NCI-H1436 treated with DMSO at 0.1 percent for 48 hours (cell line): ENCODE measurements around the gene SUPT3H.
A peak's percentile ranks its signal among the peaks of the same experiment; 100 is the strongest.

Experiments
- DNase-seq: peaks from one replicate; lab custom pipeline; 2025; lab: John Stamatoyannopoulos, UW

Gene SUPT3H

DNA sequence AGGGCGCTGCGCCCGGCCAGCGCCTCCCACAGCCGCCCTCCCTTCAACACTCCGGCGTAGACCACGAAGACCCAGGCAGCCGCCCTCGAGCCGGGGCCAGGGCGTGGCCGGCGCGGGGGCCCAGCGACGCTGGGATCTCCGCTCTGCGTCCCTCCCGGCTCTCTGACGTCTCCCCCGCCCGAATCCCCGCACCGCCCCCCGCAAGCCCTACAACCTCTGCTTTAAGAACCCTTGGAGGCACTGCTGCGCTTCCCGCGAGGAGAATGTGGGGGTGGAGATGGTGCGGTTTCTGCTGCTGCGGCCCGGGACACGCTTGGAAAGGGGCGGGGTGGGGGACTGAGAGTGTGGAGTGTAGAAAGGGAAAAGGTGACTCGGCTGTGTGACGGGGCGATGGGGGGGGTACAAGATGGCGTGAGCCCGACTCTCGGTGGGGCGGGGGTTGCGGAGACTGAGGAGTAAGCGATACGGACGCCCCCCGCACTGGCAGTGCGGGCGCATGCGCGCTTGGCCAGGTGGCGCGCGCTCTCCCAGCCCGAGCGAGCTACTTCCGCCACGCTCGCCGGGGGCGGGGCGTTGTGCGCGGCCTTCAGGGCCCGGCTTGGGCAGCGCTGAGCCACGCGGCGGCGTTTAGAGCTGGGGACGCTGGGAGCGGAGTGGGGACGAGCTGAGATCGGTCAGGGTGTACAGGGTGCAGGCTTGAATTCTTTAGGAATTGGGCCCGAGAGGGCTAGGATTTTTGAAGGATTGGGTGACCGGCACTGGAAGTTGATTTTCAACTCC is at the start of gene SUPT3H:
Gene SUPT3H, minus strand, starts transcription at position 381 of the 780 bp plus-strand sequence.
- peak; percentile 60 for DNase-seq

DNA sequence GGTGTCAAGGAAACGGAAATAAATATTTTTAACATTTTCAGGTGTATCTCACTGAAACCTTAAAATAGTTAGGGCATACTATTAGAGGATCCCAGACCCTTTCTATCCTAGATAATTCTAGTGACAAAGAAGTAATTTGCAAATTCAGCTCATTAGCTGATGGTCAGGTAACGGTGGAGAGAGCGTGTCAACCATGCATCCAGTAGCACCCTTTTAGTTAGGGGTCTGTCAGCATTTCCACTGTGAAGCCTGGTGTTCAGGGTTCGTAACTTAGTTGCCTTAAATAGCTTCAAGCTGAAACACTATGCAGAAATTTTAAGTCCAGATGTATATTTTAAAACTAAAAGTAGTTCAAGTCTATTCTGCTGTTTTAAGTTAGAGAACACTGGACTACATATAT is 48.5 kb upstream of the SUPT3H start:
- no peak for DNase-seq

DNA sequence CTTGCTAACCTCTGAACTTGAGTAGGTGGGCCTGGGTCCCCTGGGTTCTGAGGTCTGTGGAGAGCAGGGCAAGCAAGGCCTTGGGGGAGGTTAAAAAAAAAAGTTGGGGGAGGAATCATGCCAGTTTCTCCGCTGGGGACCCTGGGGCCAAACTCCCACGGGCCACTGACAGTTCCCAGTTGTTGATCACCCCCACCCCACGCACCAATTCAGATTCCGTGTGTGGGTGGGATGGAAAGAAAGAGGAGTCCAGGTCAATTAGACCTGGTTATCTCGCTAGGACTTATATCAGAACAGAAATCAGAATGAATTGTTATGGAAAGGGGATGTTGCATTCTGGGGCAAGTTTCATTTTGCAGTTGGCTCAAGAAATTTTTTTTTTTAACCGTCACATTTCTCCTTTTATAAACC is 46.7 kb upstream of the SUPT3H start:
- no peak for DNase-seq

DNA sequence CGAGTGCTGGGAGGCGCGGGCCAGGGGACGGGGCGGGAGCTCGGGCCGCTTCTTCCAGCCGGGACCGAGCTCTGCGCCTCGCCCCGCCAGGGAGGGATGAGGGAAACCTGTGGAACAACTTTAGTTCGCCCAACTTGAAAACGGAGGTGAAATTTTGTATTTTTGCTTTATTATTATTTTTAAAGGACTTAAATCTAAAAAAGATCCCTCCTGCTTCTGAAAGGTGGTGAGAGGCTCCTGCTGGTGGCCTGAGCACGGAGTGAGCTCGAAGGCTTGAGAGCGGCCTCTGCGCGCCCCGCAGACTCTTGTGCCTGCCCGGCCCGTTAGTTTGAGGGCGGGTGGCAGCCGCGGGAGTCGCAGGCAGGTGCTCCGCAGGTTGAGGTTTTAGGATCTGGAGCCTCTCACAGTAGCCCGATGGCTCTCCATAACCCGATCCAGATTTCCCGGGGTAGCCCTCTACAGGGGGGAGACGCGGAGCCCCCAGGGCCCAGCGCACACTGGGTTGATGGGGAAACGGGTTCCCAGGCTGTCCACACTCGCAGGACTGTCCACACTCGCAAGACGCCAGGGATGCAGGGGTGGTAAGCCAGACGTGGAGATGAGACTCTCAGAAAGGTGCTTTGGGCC is 46.2 kb upstream of the SUPT3H start:
- no peak for DNase-seq

DNA sequence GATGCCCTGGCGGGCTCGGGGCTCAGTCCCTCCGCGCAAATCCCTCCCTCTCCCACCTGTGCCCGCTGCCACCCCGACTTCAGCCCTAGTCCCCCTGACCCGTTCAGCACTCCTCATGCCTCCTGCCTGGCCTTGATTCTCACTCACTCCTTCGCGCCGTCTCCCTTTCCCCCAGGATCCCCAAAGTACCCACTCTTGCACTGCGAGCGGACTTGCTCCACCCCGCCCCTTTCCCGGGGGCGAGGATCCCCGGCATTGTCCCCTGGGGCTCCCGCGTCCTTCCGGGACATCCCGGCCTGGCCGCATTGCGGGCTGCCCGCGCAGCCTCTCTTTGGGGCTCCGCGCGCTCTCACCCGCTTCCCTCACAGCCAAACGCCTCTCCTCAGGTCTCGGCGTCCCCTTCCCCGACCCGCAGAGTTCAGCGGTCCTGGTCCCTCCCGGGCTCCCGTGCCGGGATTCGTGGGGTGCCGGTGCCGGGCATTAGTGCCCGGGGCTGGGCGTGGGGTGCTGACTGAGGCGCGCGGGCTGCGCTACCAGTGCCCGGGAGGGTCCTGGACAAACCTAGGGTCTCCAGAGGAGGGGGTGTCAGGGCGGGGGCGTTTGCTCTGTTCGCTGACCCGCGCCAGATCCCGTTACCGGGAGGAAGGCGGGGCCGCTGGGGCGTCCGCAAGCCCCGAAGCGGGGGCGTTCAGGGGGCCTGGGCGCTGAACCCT is 45.5 kb upstream of the SUPT3H start:
- DNase-seq = no peak

DNA sequence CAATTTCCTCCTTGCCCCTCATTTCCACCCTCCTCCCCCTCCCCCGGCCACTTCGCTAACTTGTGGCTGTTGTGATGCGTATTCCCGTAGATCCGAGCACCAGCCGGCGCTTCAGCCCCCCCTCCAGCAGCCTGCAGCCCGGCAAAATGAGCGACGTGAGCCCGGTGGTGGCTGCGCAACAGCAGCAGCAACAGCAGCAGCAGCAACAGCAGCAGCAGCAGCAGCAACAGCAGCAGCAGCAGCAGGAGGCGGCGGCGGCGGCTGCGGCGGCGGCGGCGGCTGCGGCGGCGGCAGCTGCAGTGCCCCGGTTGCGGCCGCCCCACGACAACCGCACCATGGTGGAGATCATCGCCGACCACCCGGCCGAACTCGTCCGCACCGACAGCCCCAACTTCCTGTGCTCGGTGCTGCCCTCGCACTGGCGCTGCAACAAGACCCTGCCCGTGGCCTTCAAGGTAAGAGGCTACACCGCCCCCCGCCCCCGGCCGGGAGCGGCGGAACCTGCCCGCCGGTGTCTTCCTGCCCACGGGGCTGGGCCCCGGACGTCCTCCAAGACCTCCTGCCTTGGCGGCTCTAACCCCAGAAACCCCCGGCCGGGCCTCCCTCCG is 44.9 kb upstream of the SUPT3H start:
- no peak for DNase-seq

DNA sequence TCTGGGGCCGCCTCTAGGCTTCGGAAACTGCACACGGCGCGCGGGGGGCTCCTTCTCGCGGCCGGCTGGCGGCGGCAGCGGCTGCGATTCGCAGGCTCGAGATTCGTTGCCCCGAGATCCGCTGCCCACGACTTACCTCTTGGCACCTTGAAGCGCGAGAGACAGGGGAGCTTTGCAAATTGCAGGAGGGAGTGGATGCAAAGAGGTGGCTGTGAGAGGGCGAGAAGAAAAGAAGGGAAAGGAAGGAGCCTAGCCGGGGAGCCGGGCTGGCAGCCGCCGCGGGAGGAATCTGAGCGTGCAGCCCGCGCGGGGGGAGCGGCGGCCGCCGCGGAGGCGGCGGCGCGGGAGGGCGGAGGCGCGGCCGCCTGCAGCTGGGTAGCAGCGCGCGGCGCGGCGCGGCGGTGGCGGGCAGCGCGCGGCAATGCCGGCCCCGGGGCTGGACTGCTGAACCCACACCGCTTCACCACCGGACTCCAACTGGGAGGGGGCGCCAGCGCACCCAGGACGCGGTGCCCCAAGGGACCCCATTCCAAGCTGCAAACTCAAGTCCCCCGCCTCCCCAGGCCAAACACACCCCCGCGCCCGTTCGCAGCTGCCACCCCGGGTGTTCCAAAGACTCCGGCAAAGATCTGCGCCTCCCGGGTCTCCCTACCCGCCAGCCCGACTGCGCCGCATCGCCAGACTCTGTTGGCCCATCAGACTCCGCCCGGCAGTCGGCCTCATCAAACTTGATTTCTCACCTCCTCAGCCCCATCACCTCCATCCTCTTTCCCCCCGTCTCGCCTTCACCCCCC is 44.2 kb upstream of the SUPT3H start:
- DNase-seq = no peak

DNA sequence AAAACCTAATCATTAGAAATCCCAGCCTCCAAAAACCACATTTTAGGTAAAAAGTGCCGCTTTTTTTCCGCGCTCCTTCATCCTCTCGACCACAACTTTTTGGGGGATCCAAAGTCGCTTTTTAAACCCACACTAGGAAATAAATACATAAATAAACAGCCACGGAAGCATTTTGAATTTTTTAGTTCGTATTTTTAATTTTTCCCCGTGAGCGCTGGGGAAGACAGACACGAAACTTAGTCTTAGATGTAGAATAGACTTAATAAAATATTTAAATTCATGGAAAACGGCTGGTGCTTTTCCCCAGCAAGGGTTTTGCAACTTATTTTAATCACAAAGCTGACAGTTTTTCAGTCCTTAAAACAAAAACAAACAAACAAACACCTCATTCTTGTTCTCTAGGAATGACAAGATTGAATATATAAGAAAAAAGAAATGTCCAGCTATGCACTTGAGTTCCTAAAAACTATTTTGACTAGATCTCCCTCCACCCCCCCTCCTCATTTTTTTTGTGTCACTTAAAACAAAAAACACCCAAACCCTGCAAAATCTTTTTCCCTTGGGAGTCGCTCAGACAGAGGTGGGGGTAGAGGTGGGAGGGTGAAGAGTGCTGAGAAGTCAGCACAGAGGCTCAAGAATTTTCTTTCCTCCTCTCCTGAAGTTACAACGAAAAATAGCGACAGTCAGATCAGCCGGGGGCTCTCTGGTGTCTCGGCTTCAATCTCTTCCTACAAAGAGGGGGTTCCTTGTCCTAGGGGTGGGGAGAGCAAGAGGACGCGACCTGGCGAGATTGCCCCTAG is 43.4 kb upstream of the SUPT3H start:
- DNase-seq = no peak

DNA sequence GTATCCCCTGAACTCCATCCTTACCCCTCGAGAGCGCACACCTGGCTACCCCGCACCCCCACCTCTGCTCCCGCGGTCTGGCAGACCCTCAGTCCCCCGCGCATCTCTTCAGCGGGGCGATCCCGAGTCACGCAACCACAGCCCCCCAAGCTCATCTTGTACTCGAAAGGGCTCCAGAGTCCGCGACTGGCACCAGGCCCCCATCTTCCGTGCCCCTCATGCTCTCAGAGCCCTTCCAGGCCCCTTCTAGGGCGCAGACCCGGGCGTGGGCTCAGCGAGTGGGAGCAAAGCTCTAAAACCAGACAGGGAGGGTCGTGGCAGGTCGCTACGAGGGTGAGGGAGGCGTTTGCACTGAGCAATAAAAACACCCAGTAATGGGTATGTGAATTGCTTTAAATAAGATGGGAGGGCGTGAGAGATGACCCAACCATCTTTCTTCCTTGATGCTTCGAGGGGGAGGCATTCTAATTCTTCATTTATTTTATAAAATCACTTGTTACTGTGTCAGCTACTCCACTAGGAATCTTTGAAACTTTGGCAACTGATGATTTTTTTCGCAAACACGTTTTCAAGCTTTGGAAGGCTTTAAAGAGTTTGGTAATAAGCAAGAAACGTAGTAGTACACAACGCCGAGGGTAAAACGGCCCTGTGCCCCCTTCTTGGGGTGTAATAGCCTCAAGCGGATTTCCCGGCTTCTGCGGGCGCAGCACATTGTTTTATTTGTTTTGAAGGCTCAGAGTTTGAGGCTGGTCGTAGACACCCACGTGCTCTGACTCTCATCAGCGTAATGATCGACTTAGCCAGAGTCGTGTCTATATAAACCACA is 42.6 kb upstream of the SUPT3H start:
- no peak for DNase-seq

DNA sequence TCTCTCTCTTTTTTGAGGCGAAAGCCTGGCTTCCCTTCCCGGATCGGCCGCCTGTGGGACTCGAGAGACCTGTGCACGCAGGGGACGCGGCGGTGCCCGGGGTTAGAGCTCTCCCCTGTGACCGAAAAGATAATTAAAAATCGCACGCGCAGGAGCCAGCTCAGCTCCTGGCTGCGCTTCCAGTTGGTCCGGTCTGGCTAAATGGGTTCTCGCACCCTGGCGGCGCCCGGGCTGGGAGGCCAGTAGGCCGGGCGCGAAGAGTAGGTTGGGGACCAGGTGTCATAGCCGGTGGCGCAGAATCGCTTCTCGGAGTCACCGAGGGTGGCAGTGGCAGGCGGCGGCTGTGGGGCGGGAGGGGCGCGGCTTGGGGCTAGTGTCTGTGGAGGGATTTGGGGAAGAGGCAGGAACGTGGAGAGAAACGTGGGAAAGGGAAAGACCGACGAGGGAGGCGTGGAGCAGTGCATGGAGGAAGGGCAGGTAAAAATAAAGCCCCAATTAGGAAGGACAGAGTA is 41.9 kb upstream of the SUPT3H start:
- DNase-seq = no peak

DNA sequence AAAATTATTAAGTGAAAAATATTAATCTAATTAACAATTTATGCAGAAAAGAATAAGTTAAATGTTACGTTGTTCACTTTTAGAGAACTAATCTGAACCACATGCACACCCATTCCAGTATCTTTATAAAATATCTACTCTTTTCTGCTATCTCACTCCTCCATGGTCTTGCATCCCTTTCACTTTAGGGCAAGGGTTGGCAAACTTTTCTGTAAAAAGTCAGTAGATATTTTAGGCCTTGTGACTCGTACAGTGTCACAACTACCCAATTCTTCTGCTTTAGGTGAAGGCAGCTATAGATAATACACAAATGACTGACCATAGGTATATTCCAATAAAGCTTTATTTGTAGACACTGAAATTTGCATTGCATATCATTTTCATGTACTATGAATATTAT is 39.7 kb upstream of the SUPT3H start:
- no peak for DNase-seq

DNA sequence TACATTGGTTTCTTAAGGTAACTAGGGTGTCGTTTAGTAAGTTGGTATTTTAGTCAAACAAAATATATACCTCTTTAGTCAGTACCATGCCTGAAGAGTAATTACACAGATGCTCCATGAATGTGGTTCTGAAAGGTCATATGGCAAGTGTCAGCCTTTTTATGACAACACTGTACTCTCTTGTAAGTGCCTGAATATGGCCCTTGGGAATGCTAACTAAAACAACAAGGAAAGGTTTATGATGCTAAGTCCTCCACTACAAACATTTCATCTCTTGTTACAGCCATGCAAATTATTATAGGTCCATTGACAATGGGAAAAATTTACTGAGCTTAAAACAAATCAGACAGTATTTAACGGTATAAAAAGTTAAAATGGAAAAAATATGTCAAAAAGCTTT is 39.0 kb upstream of the SUPT3H start:
- DNase-seq = no peak

DNA sequence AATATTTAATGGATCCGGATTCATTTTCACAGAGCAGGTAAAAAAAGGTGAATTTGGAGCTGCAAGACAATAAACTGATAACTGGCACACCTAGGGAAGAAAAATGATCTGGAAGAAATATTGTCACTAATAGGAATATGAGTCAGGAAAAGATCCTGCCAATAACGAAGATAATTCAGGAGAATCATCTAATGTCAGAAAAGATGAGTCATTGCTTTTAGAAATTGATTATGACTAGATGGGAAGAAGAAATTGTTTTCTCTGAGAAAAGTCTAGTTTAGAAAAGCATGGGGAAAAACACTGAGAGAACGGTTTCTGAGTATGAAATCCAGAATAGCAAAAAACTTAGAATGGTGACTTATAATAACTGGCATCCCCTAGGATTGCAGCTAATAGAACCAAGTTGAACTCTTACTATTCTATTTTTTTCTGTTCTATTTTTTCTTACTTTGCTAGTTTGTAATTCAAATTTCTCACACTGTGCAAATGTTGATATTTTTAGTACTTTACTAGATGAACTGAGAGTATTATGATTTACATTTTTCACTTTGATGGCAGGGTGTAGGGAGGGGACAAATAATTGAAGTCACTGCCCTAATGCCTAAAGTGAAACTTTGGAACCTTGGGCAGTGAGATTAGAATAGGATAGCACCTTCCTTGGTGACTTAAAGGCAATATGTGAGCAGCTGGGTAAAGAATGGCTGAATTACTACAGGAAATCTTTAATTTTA is 38.2 kb upstream of the SUPT3H start:
- DNase-seq = no peak

DNA sequence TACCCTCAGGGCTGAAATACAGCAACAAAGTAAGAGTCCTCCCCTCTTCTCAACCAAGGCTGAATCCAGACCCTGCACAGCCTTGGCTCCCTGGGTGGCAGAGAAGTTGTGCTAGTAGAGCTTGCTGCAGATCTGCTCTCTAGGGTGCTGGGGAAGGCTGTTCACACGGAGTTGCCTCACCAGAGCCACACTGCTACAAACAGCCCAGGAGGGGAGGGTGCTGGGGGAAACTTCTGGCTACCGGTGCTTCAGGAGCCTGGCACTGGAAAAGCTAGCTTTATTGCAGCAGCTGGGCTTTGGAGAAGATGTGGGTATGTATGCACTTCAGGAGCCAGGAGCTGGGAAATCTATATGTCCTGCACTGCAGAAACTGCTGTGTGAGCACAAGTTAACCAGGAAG is 37.6 kb upstream of the SUPT3H start:
- no peak for DNase-seq

DNA sequence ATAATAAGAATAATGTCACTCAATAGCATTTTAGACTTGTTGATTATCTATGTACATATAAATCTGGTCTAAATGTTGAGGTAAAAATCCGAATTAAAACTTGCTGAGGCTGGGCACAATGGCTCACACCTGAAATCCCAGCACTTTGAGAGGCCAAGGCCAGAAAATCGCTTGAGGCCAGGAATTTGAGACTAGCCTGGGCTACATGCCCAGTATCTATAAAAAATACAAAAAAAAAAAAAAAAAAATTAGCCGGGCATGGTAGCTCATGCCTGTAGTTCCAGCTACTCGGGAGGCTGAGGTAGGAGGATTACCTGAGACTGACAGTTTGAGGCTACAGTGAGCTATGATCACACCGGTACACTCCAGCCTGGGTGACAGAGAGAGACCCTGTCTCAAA is 34.2 kb upstream of the SUPT3H start:
- DNase-seq = no peak

DNA sequence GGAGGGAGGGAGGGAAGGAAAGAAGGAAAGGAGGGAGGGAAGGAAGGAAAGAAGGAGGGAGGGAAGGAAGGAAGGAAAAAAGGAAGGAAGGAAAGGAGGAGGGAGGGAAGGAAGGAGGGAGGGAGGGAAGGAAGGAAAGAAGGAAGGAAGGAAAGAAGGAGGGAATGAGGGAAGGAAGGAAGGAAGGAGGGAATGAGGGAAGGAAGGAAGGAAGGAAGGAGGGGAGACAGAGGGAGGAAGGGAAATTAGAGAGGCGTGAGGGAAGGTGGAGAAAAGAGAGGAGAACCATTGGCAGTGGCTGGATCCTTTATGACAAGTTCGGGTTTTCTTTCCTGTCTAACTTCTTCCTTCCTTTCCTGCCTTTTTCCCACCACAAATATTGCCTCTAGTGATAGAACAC is 22.3 kb upstream of the SUPT3H start:
- no peak for DNase-seq

DNA sequence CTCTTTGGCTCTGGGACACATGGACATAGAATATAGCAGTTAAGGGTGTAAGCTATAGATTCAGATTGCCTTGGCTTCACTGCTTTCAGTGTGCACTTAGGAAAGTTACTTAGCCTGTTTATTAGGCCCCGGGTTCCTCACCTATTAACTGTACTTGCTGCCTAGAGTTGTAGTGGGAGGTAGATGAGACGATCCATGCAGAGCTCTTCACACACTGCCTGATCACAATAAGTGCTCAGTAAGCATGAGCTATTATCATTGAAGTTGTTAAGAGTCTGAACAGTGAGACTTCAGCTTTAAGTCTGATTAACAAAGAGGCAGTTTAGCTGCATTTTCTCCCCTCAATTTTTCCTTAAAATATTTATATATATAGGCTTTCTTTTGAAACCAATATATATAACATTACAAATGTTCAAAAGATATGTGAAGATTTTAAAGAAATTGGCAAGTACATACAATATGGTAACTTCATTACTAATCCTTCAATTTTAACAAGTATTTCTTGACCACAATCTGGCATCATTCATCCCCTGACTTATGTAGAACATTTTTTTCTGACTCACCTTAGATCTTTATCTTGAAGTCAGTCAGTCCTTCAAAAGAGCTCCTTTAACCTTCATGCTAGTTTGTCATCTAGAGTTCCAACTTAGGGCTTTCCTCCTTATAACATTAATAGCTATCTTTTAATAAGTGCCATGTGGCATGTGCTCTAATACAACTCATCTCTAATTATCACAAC is 20.5 kb upstream of the SUPT3H start:
- DNase-seq = no peak

DNA sequence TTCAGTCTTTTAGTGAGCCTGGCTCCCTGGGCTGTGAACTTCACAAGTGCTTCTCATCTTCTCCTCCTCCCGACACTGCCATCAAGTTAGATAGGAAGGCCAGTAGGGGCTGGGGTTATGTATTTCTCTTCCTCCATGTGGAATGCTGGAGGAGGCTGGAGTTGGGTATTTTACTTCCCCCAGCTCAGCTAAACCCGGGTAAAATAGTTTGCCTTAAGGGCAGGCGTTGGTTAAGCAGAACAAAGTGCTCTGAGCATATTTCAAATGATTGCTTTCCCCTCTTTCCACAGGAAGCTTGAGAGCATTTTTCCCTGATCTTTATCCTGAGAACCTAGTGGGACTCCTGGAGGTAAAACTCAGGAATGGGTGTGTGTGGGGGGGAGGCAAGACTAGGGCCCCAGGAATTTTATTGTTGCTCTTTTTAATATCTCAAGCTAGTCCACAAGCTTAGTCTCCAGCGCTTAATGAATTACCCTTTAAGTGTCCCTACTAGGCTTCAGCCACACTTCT is 16.9 kb upstream of the SUPT3H start:
- no peak for DNase-seq
